Esophagus squamous epithelium (tissue), 5 donors: ENCODE results near the gene KCNMA1. TPM values are rescaled to one million over a fixed set of nuclear protein-coding genes. Genes with fewer than 3 reads are reported as not detected.

Experiments used
- DNase-seq: peaks from one replicate; lab custom pipeline; 2025; lab: John Stamatoyannopoulos, UW
- H3K27ac ChIP-seq, 4 donors: fragments of 200-600 bp; sonication (generic); one replicate each; pipeline ENCODE4 v1.5.1; 2016 to 2019; ENCODE audit warnings: mild to moderate bottlenecking in 1 of 4
- H3K27me3 ChIP-seq, 4 donors: fragments of 200-600 bp; sonication (generic); 1 replicate in 3 of 4; 2 replicates in 1 of 4; pipeline versions ENCODE4 v1.5.1 to v1.6.0; 2017 to 2021; ENCODE audit warnings: antibody characterized with exemption in 1 of 4
- H3K36me3 ChIP-seq, 3 donors: fragments of 200-600 bp; sonication (generic); one replicate each; pipeline ENCODE4 v1.5.1; 2016 to 2019
- H3K4me1 ChIP-seq, 3 donors: fragments of 200-600 bp; sonication (generic); one replicate each; pipeline ENCODE4 v1.5.1; 2017 to 2019
- H3K4me3 ChIP-seq, 4 donors: fragments of 200-600 bp; sonication (generic); 1 replicate in 3 of 4; 2 replicates in 1 of 4; pipeline ENCODE4 v1.5.1; 2016 to 2019; ENCODE audit warnings: mild to moderate bottlenecking in 2 of 4, moderate library complexity in 1 of 4
- H3K9me3 ChIP-seq, 3 donors: fragments of 200-600 bp; sonication (generic); one replicate each; pipeline ENCODE4 v1.5.1; 2016 to 2019
- POLR2A ChIP-seq, 4 donors: fragments of 450-650 bp; IDR thresholded peaks; one replicate each; pipeline ENCODE4 v1.6.1; 2017; ENCODE audit warnings: antibody characterized with exemption in 4 of 4, mild to moderate bottlenecking in 4 of 4, moderate library complexity in 3 of 4
- WGBS, 2 donors: methylation state at CpG; one replicate each; pipeline ENCODE4 v1.1.5; 2018; 5-methylcytosine and 5-hydroxymethylcytosine counted together
- intact Hi-C: fragments of 100-400 bp; cut with DNase I; formaldehyde crosslinking; loops from one replicate; pipeline ENCODE4 v1.15.0; 2022
- total RNA-seq, 4 donors: library from RNA; depleted of rRNA; stranded (reverse); fragments of >200 nt; gene quantifications; one replicate each; pipeline ENCODE4 v1.1.0, GENCODE V29; 2016
- TF ChIP-seq, protein P1 (sequence below), 6 experiments: fragments of 450-650 bp in 4 of 6; fragments of 200-600 bp in 2 of 6; sonication (generic) in 2 of 6; IDR thresholded peaks; one replicate each; pipeline ENCODE4 v1.5.1; 2016 to 2019; ENCODE audit warnings: antibody characterized with exemption in 6 of 6, mild to moderate bottlenecking in 4 of 6, moderate library complexity in 4 of 6
- donor health status: DM: yes; HTN: yes; CAD: no.

KCNMA1 gene
- total RNA-seq, 4 donors from 2014 or later = 7.5 to 74.2 (median 18.0) TPM

DNA sequence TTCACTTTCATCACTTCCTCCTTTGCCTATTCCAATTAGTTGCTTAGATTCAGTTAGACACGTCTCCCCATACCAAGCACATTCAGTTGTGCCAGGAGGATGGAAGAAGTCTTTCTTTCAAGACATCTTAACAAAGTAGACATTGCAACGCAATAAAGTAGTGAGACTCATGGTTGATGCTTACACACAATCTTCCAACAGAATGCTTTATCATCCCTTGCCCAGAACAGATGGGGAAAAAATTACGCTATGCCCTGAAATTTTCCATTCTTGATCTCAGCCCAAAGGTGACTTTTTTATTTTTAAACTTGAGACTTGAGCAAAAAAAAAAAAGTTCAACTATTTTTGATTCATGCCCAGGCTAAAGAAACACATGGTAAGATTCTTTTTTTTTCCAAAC is 74.9 kb downstream of the KCNMA1 start:
- Histone ChIP-seq H3K9me3 (no peaks in the 10 kb centered on the region), H3K4me3 (no peak overlapping the region), H3K27ac (peak overlapping the region in 2 of 4 donors; percentile 32 to 53), H3K27me3 (peaks cover 0 to 28% (median 0%) of the 10 kb centered on the region in 4 donors), H3K4me1 (peaks cover 0 to 12% (median 3%) of the 10 kb centered on the region in 3 donors), H3K36me3 (no peaks in the 10 kb centered on the region)
- DNase-seq = no peak
- WGBS, 2 donors = 63 to 71% methylated on average over 3 of the region's 3 CpGs
- no peak for TF ChIP-seq POLR2A (IDR thresholded peaks at IDR 0.05)
- TF ChIP-seq, protein P1, sequence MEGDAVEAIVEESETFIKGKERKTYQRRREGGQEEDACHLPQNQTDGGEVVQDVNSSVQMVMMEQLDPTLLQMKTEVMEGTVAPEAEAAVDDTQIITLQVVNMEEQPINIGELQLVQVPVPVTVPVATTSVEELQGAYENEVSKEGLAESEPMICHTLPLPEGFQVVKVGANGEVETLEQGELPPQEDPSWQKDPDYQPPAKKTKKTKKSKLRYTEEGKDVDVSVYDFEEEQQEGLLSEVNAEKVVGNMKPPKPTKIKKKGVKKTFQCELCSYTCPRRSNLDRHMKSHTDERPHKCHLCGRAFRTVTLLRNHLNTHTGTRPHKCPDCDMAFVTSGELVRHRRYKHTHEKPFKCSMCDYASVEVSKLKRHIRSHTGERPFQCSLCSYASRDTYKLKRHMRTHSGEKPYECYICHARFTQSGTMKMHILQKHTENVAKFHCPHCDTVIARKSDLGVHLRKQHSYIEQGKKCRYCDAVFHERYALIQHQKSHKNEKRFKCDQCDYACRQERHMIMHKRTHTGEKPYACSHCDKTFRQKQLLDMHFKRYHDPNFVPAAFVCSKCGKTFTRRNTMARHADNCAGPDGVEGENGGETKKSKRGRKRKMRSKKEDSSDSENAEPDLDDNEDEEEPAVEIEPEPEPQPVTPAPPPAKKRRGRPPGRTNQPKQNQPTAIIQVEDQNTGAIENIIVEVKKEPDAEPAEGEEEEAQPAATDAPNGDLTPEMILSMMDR (IDR thresholded peaks at IDR 0.05) = no peak
- intact Hi-C loops = no loop called here

DNA sequence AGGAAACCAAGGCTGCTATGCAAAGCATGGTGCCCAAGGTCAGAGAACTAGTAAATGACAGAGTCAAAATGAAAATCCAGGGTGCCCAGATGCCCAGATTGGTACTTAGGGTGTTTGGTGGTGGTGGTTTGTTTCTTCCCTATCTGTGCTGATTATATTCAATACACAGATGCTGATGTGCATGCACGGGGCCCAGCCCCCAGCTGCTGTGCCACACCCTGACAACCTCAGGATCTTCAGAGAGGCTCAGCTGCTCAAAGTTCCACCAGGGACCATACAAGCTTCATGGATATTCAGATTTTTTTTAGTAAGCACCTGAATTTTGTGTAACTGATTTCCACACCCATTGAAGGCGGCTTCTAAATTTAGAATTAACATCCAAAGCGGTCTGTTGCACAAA is 75.6 kb downstream of the KCNMA1 start:
- WGBS, 2 donors = 63 to 72% methylated on average over 3 of the region's 3 CpGs
- Histone ChIP-seq H3K27me3 (peaks cover 0 to 28% (median 0%) of the 10 kb centered on the region in 4 donors), H3K27ac (no peak overlapping the region), H3K4me1 (peaks cover 0 to 12% (median 3%) of the 10 kb centered on the region in 3 donors), H3K36me3 (no peaks in the 10 kb centered on the region), H3K4me3 (no peak overlapping the region), H3K9me3 (no peaks in the 10 kb centered on the region)
- intact Hi-C loops = no loop called here
- TF ChIP-seq POLR2A (IDR thresholded peaks at IDR 0.05) = no peak
- TF ChIP-seq, protein P1 (IDR thresholded peaks at IDR 0.05) = no peak
- no peak for DNase-seq

DNA sequence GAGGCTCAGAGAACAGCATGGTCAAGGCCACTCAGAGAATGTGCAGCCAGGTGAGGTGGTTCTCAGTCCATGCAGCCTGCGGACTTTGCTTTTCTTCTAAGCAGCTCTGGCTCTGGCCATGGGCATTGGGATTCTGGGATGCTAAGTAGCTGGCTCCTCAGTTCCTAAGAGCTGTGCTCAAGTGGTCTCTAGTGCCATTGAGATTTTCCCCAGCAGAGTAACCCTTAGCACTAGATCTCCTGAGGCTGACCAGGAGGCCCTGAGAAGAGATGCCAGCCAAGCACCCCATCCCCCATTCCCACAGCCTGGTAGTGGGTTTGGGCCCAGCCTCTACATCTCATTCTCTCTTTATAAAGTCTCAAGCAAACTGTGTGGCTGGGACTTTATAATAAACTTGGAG is 77.1 kb downstream of the KCNMA1 start:
- intact Hi-C loops = no loop called here
- TF ChIP-seq, protein P1 (IDR thresholded peaks at IDR 0.05) = no peak
- no peak for TF ChIP-seq POLR2A (IDR thresholded peaks at IDR 0.05)

DNA sequence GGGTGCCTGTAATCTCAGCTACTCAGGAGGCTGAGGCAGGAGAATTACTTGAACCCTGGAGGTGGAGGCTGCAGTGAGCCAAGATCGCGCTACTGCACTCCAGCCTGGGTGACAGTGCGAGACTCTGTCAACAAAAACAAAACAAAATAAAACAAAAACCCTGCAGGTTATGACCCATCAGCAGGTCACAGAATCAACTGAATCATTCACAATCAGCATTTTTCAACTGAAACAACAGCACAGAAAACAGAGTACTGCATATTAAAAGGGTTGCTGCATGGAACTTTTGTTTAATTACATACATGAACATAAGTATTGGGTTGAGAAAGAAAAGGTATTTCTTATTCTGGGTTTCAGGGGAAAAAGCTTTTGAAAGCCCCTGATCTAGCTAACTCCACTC is 77.6 kb downstream of the KCNMA1 start:
- peaks cover 0 to 23% (median 2%) of the 10 kb centered on the region in 3 donors for H3K4me1 ChIP-seq
- no peaks in the 10 kb centered on the region for H3K9me3 ChIP-seq
- no peak for DNase-seq
- H3K27ac ChIP-seq = no peak overlapping the region
- H3K4me3 ChIP-seq = no peak overlapping the region
- peaks cover 0 to 19% (median 0%) of the 10 kb centered on the region in 4 donors for H3K27me3 ChIP-seq
- no peak for TF ChIP-seq POLR2A (IDR thresholded peaks at IDR 0.05)
- TF ChIP-seq, protein P1 (IDR thresholded peaks at IDR 0.05) = no peak
- no peaks in the 10 kb centered on the region for H3K36me3 ChIP-seq
- 73 to 78% methylated on average over 3 of the region's 3 CpGs for WGBS, 2 donors
- intact Hi-C loops = no loop called here

More for the DNA sequence above, 77.1 kb downstream of the KCNMA1 start:
- peaks cover 0 to 19% (median 0%) of the 10 kb centered on the region in 4 donors for H3K27me3 ChIP-seq
- no peaks in the 10 kb centered on the region for H3K9me3 ChIP-seq
- no peak overlapping the region for H3K4me3 ChIP-seq
- H3K27ac ChIP-seq = no peak overlapping the region
- 100% methylated on average over 1 of the region's 1 CpG; no CpG with 5 or more reads in 1 of the 2 donors for WGBS, 2 donors
- peaks cover 0 to 19% (median 3%) of the 10 kb centered on the region in 3 donors for H3K4me1 ChIP-seq
- no peak for DNase-seq
- no peaks in the 10 kb centered on the region for H3K36me3 ChIP-seq

DNA sequence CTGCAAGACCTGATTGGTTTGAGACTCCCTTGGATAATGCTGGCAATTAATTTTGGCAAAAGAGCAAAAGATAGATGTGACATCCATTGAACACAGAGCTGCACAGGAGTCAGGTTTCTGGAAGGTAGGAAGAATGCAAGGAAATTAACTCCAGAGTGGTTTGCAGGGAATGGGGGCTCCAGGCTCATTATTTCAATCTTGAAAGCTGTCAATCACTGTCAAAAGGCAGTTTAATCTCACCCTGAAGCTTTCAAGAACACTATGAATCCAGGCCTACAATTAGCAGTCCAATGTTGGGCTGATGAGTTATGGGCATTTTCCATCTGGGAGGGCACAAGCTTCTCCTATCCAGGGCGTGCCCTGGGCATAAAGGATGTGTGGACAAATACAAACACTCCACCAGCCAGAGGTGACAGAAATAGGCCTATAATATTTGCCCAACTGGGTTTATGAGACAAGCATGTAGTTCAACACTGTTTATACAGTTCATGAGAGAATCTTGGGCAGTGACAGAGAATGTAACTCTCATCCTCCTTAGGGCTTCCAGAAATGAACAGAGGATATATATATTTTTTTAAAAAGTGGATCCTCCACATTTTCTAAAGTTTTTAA is 80.5 kb downstream of the KCNMA1 start:
- Histone ChIP-seq H3K36me3 (no peaks in the 10 kb centered on the region), H3K27me3 (peaks cover 0 to 4% (median 0%) of the 10 kb centered on the region in 4 donors), H3K4me1 (peaks cover 0 to 31% (median 7%) of the 10 kb centered on the region in 3 donors), H3K9me3 (no peaks in the 10 kb centered on the region), H3K4me3 (no peak overlapping the region), H3K27ac (peak overlapping the region in 2 of 4 donors; percentile 78 to 87)
- intact Hi-C loops = no loop called here
- no peak for TF ChIP-seq POLR2A (IDR thresholded peaks at IDR 0.05)
- TF ChIP-seq, protein P1 (IDR thresholded peaks at IDR 0.05) = no peak
- 86 to 89% methylated on average over 1 of the region's 1 CpG for WGBS, 2 donors
- no peak for DNase-seq
